ENCODE measurements around the gene ACTR10.

Gene ACTR10

DNA sequence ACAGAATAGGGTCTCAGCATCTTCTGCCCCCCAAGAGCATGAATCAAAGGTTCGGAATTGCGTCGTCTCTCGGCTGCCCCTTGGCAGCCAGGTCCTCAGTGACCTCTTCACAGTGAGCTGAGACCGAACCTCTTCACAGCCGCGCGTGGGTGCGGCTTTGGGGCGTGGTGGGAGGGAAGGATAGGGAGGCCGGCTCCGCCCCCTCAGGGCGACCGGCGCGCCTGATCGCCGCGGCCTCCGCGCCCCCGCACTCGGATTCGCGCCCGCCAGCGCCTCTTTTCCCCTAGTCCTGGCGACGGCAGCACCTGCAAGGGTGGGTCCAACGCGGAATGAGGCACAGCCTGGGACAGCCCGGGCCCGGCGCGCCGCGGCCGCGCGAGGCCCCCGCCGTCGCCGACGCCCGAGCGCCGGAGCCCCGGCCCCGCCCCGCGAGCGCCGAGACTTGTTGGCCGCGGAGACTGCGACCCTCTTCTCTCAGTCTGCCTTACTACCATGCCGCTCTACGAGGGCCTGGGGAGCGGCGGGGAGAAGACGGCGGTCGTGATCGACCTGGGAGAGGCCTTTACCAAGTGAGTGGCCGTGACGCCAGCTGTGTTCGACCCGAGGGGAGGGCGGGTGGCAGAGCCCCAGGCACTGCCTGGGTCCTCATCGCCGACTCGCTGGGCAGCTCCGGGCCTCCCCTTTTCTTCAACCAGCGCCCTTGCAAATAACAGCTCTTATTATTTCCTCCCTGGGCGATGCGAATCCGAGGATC, at the start of gene ACTR10:
ACTR10 (plus strand) TSS at position 424 of the 754 bp plus-strand sequence; CDS start at position 493, 69 bp downstream.
- no peak for TF ChIP-seq CTCF (IDR thresholded peaks at IDR 0.05; ENCODE audit: extremely low read depth, missing control alignments)
- DNase-seq (ENCODE audit: low spot score): peak; percentile 93

DNA sequence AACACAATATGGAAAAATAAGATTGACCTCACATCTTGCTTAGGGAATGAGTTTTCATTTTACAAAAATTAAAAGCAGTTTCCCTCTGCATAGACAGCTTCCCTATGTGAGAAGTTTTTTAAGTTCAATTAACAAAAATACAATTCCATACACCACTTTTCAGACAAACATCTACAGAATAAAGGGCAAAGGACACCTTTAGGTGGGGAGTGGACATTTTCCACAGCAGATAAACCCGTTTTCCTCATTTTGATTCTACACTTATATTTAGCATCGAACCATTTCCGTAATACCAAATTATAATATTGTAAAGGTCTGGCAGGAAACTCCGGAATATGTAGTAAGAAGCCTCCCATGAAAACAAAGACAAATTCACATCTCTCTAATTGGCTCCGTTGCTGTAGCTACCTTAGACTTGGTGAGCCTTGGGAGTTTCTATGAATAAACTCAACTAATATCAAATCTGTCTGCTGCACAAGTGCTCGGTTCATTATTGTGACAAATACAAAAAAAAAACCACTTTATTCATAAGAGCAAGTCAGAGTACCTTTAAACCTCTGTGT, 49.6 kb upstream of the ACTR10 start:
- TF ChIP-seq CTCF (IDR thresholded peaks at IDR 0.05; ENCODE audit: extremely low read depth, missing control alignments): no peak

GRCh38 chr14:58151133-58152013, 48.6 kb upstream of the ACTR10 start:
- no peak for TF ChIP-seq CTCF (IDR thresholded peaks at IDR 0.05; ENCODE audit: extremely low read depth, missing control alignments)
- DNase-seq (ENCODE audit: low spot score): peak; percentile 14

More for the DNA sequence above, 49.6 kb upstream of the ACTR10 start:
- DNase-seq (ENCODE audit: low spot score): no peak

- DNase-seq (ENCODE audit: low spot score): peak; percentile 70
Measured at GRCh38 chr14:58152014-58152857, 47.7 kb upstream of the ACTR10 start, which contains the start of gene ARMH4. ARMH4 (minus strand) TSS chr14:58152213; CDS start chr14:58139358, 12,855 bp downstream.

DNA sequence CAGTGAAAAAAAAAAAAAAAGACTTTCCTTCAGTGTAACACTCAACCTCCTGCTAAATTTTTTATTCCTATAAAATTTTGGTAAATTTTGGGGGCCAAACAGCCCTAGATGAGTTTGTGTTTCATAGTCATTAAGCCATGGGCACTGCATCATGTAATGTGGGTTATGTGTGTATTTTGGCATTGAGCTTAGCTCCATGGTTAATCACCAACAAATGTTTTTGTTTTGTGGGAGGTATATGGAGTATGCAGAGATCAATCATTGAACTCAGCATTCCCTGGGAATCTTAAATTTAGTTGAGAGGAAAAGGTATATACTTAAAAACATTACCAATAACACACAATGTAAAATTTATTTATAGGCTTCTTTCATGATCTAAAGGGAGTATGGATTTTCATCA, 39.4 kb upstream of the ACTR10 start:
- no peak for TF ChIP-seq CTCF (IDR thresholded peaks at IDR 0.05; ENCODE audit: extremely low read depth, missing control alignments)
- DNase-seq (ENCODE audit: low spot score): no peak

More at GRCh38 chr14:58152014-58152857, 47.7 kb upstream of the ACTR10 start, which contains the start of gene ARMH4:
- no peak for TF ChIP-seq CTCF (IDR thresholded peaks at IDR 0.05; ENCODE audit: extremely low read depth, missing control alignments)

- peak; percentile 72 for DNase-seq (ENCODE audit: low spot score)
- TF ChIP-seq CTCF (IDR thresholded peaks at IDR 0.05; ENCODE audit: extremely low read depth, missing control alignments): peak; percentile 95
Measured at GRCh38 chr14:58166005-58166983, 33.7 kb upstream of the ACTR10 start.
